Astrocyte (in vitro differentiated cells and primary cell): ENCODE data around the gene FUT9. TPM values are rescaled to one million over a fixed set of nuclear protein-coding genes. Genes with fewer than 3 reads are reported as not detected.

Experiments
- DNase-seq: peaks from one replicate; pipeline ENCODE4 v3.0.0-alpha.2; 2010; ENCODE audit warnings: low read depth
- FAIRE-seq: peaks from 2 replicates; lab custom pipeline; 2011; peaks lifted over from hg19 to GRCh38; lab: Jason Lieb, UNC
- H2AFZ ChIP-seq: 2 replicates; pipeline ENCODE4 v1.6.0; 2012; ENCODE audit warnings: low read depth, low read length, inconsistent platforms
- H3K27ac ChIP-seq: 2 replicates; pipeline ENCODE4 v1.5.1; 2011; ENCODE audit warnings: low read depth, low read length, inconsistent platforms
- H3K27me3 ChIP-seq: 2 replicates; pipeline ENCODE4 v1.6.0; 2011; ENCODE audit warnings: low read length, inconsistent platforms; ENCODE audit not compliant: insufficient read depth
- H3K36me3 ChIP-seq: 2 replicates; pipeline ENCODE4 v1.5.1; 2011; ENCODE audit warnings: low read length, inconsistent platforms; ENCODE audit not compliant: insufficient read depth
- H3K4me1 ChIP-seq: 2 replicates; pipeline ENCODE4 v1.5.1; 2011; ENCODE audit warnings: low read length, inconsistent platforms; ENCODE audit not compliant: insufficient read depth
- H3K4me2 ChIP-seq: 2 replicates; pipeline ENCODE4 v1.6.0; 2012; ENCODE audit warnings: low read length, inconsistent platforms
- H3K4me3 ChIP-seq: 2 replicates; pipeline ENCODE4 v1.5.1; 2011; ENCODE audit warnings: low read depth, mild to moderate bottlenecking, low read length, inconsistent platforms; ENCODE audit not compliant: insufficient read depth
- H3K79me2 ChIP-seq: 2 replicates; pipeline ENCODE4 v1.6.0; 2012; ENCODE audit warnings: mild to moderate bottlenecking, low read length, inconsistent platforms; ENCODE audit not compliant: insufficient read depth
- H3K9ac ChIP-seq: 2 replicates; pipeline ENCODE4 v1.6.0; 2012; ENCODE audit warnings: mild to moderate bottlenecking, low read length, inconsistent platforms
- H3K9me3 ChIP-seq: 2 replicates; pipeline ENCODE4 v1.5.1; 2012; ENCODE audit warnings: low read depth, mild to moderate bottlenecking, low read length, inconsistent platforms; ENCODE audit not compliant: insufficient read depth
- H4K20me1 ChIP-seq: 2 replicates; pipeline ENCODE4 v1.6.0; 2012; ENCODE audit warnings: low read length, inconsistent platforms; ENCODE audit not compliant: insufficient read depth
- H3K27ac Mint-ChIP-seq: one replicate; pipeline ENCODE4 v1.8.0; 2021; ENCODE audit warnings: mild to moderate bottlenecking, mixed read lengths; ENCODE audit not compliant: unreplicated experiment
- H3K27me3 Mint-ChIP-seq: one replicate; pipeline ENCODE4 v1.8.0; 2021; ENCODE audit warnings: low read depth, mixed read lengths; ENCODE audit not compliant: unreplicated experiment
- H3K36me3 Mint-ChIP-seq: one replicate; pipeline ENCODE4 v1.8.0; 2021; ENCODE audit warnings: low read depth, mixed read lengths; ENCODE audit not compliant: unreplicated experiment
- H3K4me1 Mint-ChIP-seq: one replicate; pipeline ENCODE4 v1.8.0; 2021; ENCODE audit warnings: low read depth, mixed read lengths; ENCODE audit not compliant: unreplicated experiment
- H3K4me3 Mint-ChIP-seq: one replicate; pipeline ENCODE4 v1.8.0; 2021; ENCODE audit warnings: mild to moderate bottlenecking, moderate library complexity, mixed read lengths; ENCODE audit not compliant: unreplicated experiment
- H3K9me3 Mint-ChIP-seq: one replicate; pipeline ENCODE4 v1.8.0; 2021; ENCODE audit warnings: mild to moderate bottlenecking, mixed read lengths; ENCODE audit not compliant: unreplicated experiment
- CTCF ChIP-seq: IDR thresholded peaks from 2 replicates; pipeline ENCODE4 v1.5.1; 2011; ENCODE audit warnings: low read depth, mild to moderate bottlenecking, inconsistent platforms, low read length, moderate library complexity; ENCODE audit not compliant: insufficient read depth
- EZH2 ChIP-seq: IDR thresholded peaks from 2 replicates; pipeline ENCODE4 v1.6.1; 2012; ENCODE audit warnings: mild to moderate bottlenecking, low read length, inconsistent platforms; ENCODE audit not compliant: insufficient read depth
- total RNA-seq: library from RNA; stranded (reverse); gene quantifications from 2 replicates; pipeline ENCODE4 v1.2.1, GENCODE V29; 2021

The FUT9 gene
- total RNA-seq, 1 donor from 2014 or later: 0.20 TPM

- Mint-ChIP-seq H3K9me3 (peaks cover 6% of the 10 kb centered on the region), H3K4me3 (no peak overlapping the region), H3K36me3 (no peaks in the 10 kb centered on the region), H3K4me1 (no peaks in the 10 kb centered on the region), H3K27ac (no peak overlapping the region), H3K27me3 (no peaks in the 10 kb centered on the region)
- no peak overlapping the region for H3K27ac ChIP-seq
- TF ChIP-seq EZH2 (no peak), CTCF (no peak)
- no peak overlapping the region for H3K4me2 ChIP-seq
- no peaks in the 10 kb centered on the region for H3K79me2 ChIP-seq
- FAIRE-seq (no peak), DNase-seq (no peak)
- H3K4me3 ChIP-seq: no peak overlapping the region
- H3K9me3 ChIP-seq: no peaks in the 10 kb centered on the region
- H3K9ac ChIP-seq: no peak overlapping the region
- no peaks in the 10 kb centered on the region for H3K27me3 ChIP-seq
- no peaks in the 10 kb centered on the region for H4K20me1 ChIP-seq
- no peaks in the 10 kb centered on the region for H3K36me3 ChIP-seq
- no peaks in the 10 kb centered on the region for H3K4me1 ChIP-seq
- no peak overlapping the region for H2AFZ ChIP-seq
Measured at GRCh38 chr6:96196633-96197032, 180.9 kb downstream of the FUT9 start.

GRCh38 chr6:96197241-96197640, 181.5 kb downstream of the FUT9 start:
- Histone ChIP-seq H3K4me3 (no peak overlapping the region), H2AFZ (no peak overlapping the region), H3K9ac (no peak overlapping the region), H3K79me2 (no peaks in the 10 kb centered on the region), H3K9me3 (no peaks in the 10 kb centered on the region), H3K4me2 (no peak overlapping the region), H4K20me1 (no peaks in the 10 kb centered on the region), H3K27ac (no peak overlapping the region), H3K36me3 (no peaks in the 10 kb centered on the region), H3K4me1 (no peaks in the 10 kb centered on the region), H3K27me3 (no peaks in the 10 kb centered on the region)
- no peak overlapping the region for H3K27ac Mint-ChIP-seq
- H3K4me1 Mint-ChIP-seq: no peaks in the 10 kb centered on the region
- DNase-seq (no peak), FAIRE-seq (no peak)
- no peaks in the 10 kb centered on the region for H3K36me3 Mint-ChIP-seq
- peaks cover 1% of the 10 kb centered on the region for H3K9me3 Mint-ChIP-seq
- no peak overlapping the region for H3K4me3 Mint-ChIP-seq
- no peaks in the 10 kb centered on the region for H3K27me3 Mint-ChIP-seq
- TF ChIP-seq CTCF (no peak), EZH2 (no peak)

- no peaks in the 10 kb centered on the region for H3K4me1 ChIP-seq
- H3K4me3 ChIP-seq: no peak overlapping the region
- H3K36me3 ChIP-seq: no peaks in the 10 kb centered on the region
- Mint-ChIP-seq H3K9me3 (no peaks in the 10 kb centered on the region), H3K27ac (no peak overlapping the region), H3K4me1 (no peaks in the 10 kb centered on the region), H3K27me3 (no peaks in the 10 kb centered on the region), H3K36me3 (no peaks in the 10 kb centered on the region), H3K4me3 (no peak overlapping the region)
- H3K27me3 ChIP-seq: no peaks in the 10 kb centered on the region
- H3K27ac ChIP-seq: no peak overlapping the region
- TF ChIP-seq CTCF (no peak), EZH2 (no peak)
- H4K20me1 ChIP-seq: no peaks in the 10 kb centered on the region
- no peak overlapping the region for H3K4me2 ChIP-seq
- no peaks in the 10 kb centered on the region for H3K9me3 ChIP-seq
- no peaks in the 10 kb centered on the region for H3K79me2 ChIP-seq
- FAIRE-seq (no peak), DNase-seq (no peak)
- H2AFZ ChIP-seq: no peak overlapping the region
- H3K9ac ChIP-seq: no peak overlapping the region
Measured at GRCh38 chr6:96202571-96202970, 186.8 kb downstream of the FUT9 start.
